IMR-90 (cell line): ENCODE data around the gene LENG9. TPM values are rescaled to one million over a fixed set of nuclear protein-coding genes. Genes with fewer than 3 reads are reported as not detected.

Source experiments
- microRNA-seq, 2 experiments: library from miRNA; stranded (forward) in 1 of 2; unstranded in 1 of 2; fragments of 10-50 nt in 1 of 2; fragments of <30 nt in 1 of 2; gene quantifications in 1 of 2; microRNA quantifications in 1 of 2; one replicate each; pipeline versions ENCODE3 to v1.1.0; 2013 to 2020; ENCODE audit not compliant: insufficient read depth in 1 of 2, insufficient read length in 1 of 2, unreplicated experiment in 1 of 2
- polyA plus RNA-seq, 3 experiments: library from polyadenylated mRNA; depleted of rRNA; stranded (reverse); fragments of >200 nt; gene quantifications; 2 replicates each; pipeline ENCODE4 v1.2.3, GENCODE V29; 2012; ENCODE audit warnings: low replicate concordance in 1 of 3
- small RNA-seq, 5 experiments: library from RNA; depleted of rRNA; stranded (forward); fragments of <200 nt; gene quantifications; one replicate each; pipeline ENCODE3, GENCODE V24; 2012
- total RNA-seq: library from RNA; depleted of rRNA; stranded (reverse); fragments of >200 nt; gene quantifications from 2 replicates; pipeline ENCODE4 v1.2.3, GENCODE V29; 2012; rRNA removed

Gene LENG9
- total and polyA plus RNA-seq, 2 of the 4 experiments (the other 2 are of a cell fraction) = 0.94 to 1.1 TPM

Small RNA genes lying within 50 kb of the gene (microRNA-seq; reads per million reads assigned to microRNA genes)
- not detected for gene AC245884.3 (ENCODE audit: insufficient read depth, insufficient read length)

Small RNA genes lying within 50 kb of the gene (small RNA-seq; reads per million reads assigned to genes)
- gene AC245884.3 = 0 reads per million in 5 experiments

Other genes with a start within 250 kb of the LENG9 start
- gene LILRB3, start 240.8 kb downstream of the LENG9 start, total RNA-seq = not detected in 2 replicates
- not detected in 2 replicates for gene LILRB3, start 240.8 kb downstream of the LENG9 start, polyA plus RNA-seq (2012; rRNA removed)
- not detected in 2 replicates for gene LILRA6, start 221.0 kb downstream of the LENG9 start, total RNA-seq
- gene LILRA6, start 221.0 kb downstream of the LENG9 start, polyA plus RNA-seq (2012; rRNA removed) = not detected in 2 replicates
- gene LILRB5, start 206.5 kb downstream of the LENG9 start, total RNA-seq = not detected in 2 replicates
- gene LILRB5, start 206.5 kb downstream of the LENG9 start, polyA plus RNA-seq (2012; rRNA removed) = not detected in 2 replicates
- not detected in 2 replicates for gene LILRB2, start 182.7 kb downstream of the LENG9 start, total RNA-seq
- gene LILRB2, start 182.7 kb downstream of the LENG9 start, polyA plus RNA-seq (2012; rRNA removed) = not detected in 2 replicates
- gene LILRA5, start 150.6 kb downstream of the LENG9 start, total RNA-seq = not detected in 2 replicates
- not detected in 2 replicates for gene LILRA5, start 150.6 kb downstream of the LENG9 start, polyA plus RNA-seq (2012; rRNA removed)
- not detected in 2 replicates for gene LILRA4, start 124.6 kb downstream of the LENG9 start, total RNA-seq
- gene LILRA4, start 124.6 kb downstream of the LENG9 start, polyA plus RNA-seq (2012; rRNA removed) = not detected in 2 replicates
- gene LAIR1, start 98.8 kb downstream of the LENG9 start, total RNA-seq = not detected in 2 replicates
- gene LAIR1, start 98.8 kb downstream of the LENG9 start, polyA plus RNA-seq (2012; rRNA removed) = not detected in 2 replicates
- not detected in 2 replicates for gene TTYH1, start 48.3 kb downstream of the LENG9 start, total RNA-seq
- gene TTYH1, start 48.3 kb downstream of the LENG9 start, polyA plus RNA-seq (2012; rRNA removed) = not detected in 2 replicates
- gene LENG8, start 14.6 kb downstream of the LENG9 start, total RNA-seq = 17.5 and 21.1 TPM in 2 replicates
- 93.9 and 108 TPM in 2 replicates for gene LENG8, start 14.6 kb downstream of the LENG9 start, polyA plus RNA-seq (2012; rRNA removed)
- 7.2 and 7.8 TPM in 2 replicates for gene CDC42EP5, start 9.5 kb upstream of the LENG9 start, total RNA-seq
- gene CDC42EP5, start 9.5 kb upstream of the LENG9 start, polyA plus RNA-seq (2012; rRNA removed) = 25.3 and 45.3 TPM in 2 replicates
- not detected in 2 replicates for gene LAIR2, start 39.1 kb upstream of the LENG9 start, total RNA-seq
- not detected in 2 replicates for gene LAIR2, start 39.1 kb upstream of the LENG9 start, polyA plus RNA-seq (2012; rRNA removed)
- not detected in 2 replicates for gene LILRA2, start 110.0 kb upstream of the LENG9 start, total RNA-seq
- gene LILRA2, start 110.0 kb upstream of the LENG9 start, polyA plus RNA-seq (2012; rRNA removed) = not detected in 2 replicates
- gene LILRA1, start 129.9 kb upstream of the LENG9 start, total RNA-seq = not detected in 2 replicates
- not detected in 2 replicates for gene LILRA1, start 129.9 kb upstream of the LENG9 start, polyA plus RNA-seq (2012; rRNA removed)
- not detected in 2 replicates for gene LILRB1, start 166.7 kb upstream of the LENG9 start, total RNA-seq
- gene LILRB1, start 166.7 kb upstream of the LENG9 start, polyA plus RNA-seq (2012; rRNA removed) = not detected in 2 replicates
- gene LILRB4, start 199.2 kb upstream of the LENG9 start, total RNA-seq = not detected in 2 replicates
- not detected in 2 replicates for gene LILRB4, start 199.2 kb upstream of the LENG9 start, polyA plus RNA-seq (2012; rRNA removed)